Measurements from ENCODE around the gene PHAX.
"Not testable (repeated sequence)": the region's sequence is repeated elsewhere in the genome, so short reads cannot be mapped to it uniquely, and the experiment has no call there.

Gene PHAX

DNA sequence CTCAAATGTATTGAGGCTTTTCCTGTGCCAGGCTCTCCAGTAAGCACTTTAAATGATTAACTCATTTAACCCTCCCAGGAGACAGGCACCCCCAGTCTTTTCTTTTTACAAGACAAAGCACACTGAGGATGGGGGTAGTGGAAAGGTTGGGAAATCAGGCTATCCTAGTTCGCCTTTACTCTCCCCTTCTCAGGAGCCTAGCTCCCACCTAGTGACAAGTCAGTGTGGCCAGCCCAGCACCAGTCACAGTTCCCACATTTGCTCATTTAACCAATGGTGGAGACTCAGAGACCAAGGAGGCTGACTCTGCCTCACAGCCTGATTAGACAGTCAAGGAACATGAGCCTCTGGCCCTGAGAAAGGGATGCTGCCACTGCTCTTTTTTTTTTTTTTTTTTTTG is 9.2 kb upstream of the PHAX start:
- TF ChIP-seq, protein P1, sequence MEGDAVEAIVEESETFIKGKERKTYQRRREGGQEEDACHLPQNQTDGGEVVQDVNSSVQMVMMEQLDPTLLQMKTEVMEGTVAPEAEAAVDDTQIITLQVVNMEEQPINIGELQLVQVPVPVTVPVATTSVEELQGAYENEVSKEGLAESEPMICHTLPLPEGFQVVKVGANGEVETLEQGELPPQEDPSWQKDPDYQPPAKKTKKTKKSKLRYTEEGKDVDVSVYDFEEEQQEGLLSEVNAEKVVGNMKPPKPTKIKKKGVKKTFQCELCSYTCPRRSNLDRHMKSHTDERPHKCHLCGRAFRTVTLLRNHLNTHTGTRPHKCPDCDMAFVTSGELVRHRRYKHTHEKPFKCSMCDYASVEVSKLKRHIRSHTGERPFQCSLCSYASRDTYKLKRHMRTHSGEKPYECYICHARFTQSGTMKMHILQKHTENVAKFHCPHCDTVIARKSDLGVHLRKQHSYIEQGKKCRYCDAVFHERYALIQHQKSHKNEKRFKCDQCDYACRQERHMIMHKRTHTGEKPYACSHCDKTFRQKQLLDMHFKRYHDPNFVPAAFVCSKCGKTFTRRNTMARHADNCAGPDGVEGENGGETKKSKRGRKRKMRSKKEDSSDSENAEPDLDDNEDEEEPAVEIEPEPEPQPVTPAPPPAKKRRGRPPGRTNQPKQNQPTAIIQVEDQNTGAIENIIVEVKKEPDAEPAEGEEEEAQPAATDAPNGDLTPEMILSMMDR (conservative IDR thresholded peaks at IDR 0.05; ENCODE audit: low read depth, low read length): no peak

DNA sequence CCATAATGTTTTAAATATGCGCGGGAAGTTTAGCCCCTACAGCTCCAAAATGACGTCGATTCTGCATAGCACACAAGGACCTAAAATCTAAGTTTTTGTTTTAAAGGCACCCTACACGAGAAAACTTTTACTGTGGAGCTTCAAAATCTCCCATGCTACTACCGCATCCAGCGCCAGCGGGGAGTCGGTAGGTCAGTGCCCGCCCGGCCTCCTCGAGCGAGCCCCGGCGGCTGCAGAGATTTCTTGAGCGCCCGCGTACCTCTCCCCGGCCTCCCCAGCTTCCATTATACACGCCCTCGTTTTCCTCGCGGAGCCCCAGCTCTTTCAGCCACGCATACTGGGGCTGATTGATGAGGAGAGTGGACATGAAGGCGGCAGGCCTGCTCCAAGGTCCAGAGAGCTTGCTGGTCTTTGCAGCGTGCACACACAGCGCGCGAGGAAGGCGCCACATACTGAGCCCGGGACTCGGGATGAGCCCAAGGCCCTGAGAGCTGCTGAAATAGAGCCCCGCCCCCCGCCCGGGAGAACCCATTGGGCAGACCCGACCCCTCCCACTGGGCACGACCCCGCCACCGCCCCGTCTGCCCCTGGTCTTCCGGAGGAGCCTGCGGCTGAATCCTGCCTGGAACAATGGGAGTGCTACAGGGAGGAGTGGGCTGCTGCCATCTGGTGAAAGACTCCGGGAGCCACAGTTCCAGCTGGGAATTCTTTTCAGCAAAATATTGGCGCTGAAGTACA is 5.8 kb upstream of the PHAX start, which contains the start of gene ALDH7A1:
Gene ALDH7A1 (minus strand): TSS at position 472 of the 738 bp plus-strand sequence. CDS start 21 bp downstream, at position 451.
- H3K4me3 ChIP-seq (ENCODE audit: low read length): peak within 1 kb of the TSS; percentile 71
- DNase-seq (ENCODE audit: low read depth): peak; percentile 90
- TF ChIP-seq, protein P1 (conservative IDR thresholded peaks at IDR 0.05; ENCODE audit: low read depth, low read length): peak; percentile 72

More for the DNA sequence above, 9.2 kb upstream of the PHAX start:
- H3K4me3 ChIP-seq (ENCODE audit: low read length): no peak overlapping the region
- DNase-seq (ENCODE audit: low read depth): no peak

DNA sequence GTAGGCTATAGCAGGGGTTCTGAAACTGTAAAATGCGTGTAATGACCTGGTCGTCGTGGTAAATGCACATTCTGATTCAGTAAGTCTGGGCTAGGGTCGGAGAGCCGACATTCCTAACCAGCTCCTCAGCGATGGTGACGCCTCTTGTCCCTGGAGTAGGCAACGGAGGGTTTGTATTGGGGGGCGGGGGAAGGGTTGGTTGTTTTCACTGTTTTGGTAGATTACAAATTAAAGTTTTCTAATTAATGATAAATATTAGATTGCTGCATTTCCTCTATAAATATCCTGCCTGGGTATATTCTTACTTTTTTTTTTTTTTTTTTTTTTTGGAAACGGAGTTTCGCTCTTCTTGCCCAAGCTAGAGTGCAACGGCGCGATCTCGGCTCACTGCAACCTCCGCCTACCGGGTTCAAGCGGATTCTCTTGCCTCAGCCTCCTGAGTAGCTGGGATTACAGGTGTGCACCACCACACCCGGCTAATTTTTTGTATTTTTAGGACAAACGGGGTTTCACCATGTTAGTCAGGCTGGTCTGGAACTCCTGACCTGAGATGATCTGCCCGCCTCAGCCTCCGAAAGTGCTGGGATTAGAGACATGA is 5.2 kb upstream of the PHAX start:
- H3K4me3 ChIP-seq (ENCODE audit: low read length): peak overlapping the region; percentile 71
- no peak for DNase-seq (ENCODE audit: low read depth)
- TF ChIP-seq, protein P1 (conservative IDR thresholded peaks at IDR 0.05; ENCODE audit: low read depth, low read length): no peak

GRCh38 chr5:126597156-126597555 is 3.6 kb upstream of the PHAX start:
- no peak for DNase-seq (ENCODE audit: low read depth)
- TF ChIP-seq, protein P1 (conservative IDR thresholded peaks at IDR 0.05; ENCODE audit: low read depth, low read length): no peak
- no peak overlapping the region for H3K4me3 ChIP-seq (ENCODE audit: low read length)

DNA sequence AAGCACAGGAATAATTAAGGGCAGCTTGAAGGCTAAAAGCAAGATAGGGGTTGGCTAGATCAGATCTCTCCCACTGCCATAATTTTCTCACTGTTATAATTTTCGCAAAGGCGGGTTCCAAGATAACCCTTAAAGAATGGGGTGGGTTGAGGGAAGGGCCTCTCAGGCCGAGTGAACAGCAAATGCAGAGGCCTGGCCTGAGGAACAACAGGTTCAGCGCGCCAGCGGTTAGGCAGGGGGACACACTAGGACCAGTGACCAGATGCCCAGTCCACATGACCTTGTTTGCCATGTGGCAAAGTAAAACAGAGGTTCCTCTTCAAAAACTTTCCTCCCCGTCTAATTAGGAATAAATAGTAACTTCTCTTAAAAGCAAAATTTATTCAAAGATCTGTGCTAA is 1.2 kb upstream of the PHAX start:
- TF ChIP-seq, protein P1 (conservative IDR thresholded peaks at IDR 0.05; ENCODE audit: low read depth, low read length): no peak
- H3K4me3 ChIP-seq (ENCODE audit: low read length): no peak overlapping the region
- DNase-seq (ENCODE audit: low read depth): no peak

GRCh38 chr5:126599971-126600630 is 646 bp upstream of the PHAX start:
- not testable (repeated sequence) for DNase-seq (ENCODE audit: low read depth)
- peak overlapping the region; percentile 93 for H3K4me3 ChIP-seq (ENCODE audit: low read length)

DNA sequence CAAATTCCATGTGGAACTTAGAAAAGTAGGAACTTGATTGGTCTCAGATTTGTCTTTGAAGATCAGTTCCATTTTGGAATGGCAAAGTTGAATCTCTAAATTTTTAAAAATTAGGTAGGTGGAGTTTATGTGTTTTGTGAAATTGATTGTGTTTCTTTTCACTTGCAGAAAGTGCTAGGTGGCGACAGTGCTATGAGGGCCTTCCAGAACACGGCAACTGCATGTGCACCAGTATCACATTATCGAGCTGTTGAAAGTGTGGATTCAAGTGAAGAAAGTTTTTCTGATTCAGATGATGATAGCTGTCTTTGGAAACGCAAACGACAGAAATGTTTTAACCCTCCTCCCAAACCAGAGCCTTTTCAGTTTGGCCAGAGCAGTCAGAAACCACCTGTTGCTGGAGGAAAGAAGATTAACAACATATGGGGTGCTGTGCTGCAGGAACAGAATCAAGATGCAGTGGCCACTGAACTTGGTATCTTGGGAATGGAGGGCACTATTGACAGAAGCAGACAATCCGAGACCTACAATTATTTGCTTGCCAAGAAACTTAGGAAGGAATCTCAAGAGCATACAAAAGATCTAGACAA is 2.8 kb downstream of the PHAX start:
- no peak for DNase-seq (ENCODE audit: low read depth)
- H3K4me3 ChIP-seq (ENCODE audit: low read length): no peak overlapping the region
- TF ChIP-seq, protein P1 (conservative IDR thresholded peaks at IDR 0.05; ENCODE audit: low read depth, low read length): no peak
